GM12873 (cell line): Measurements from ENCODE around the gene BPIFB2.

Experiments used
- CTCF ChIP-seq: IDR thresholded peaks from 2 replicates; pipeline ENCODE4 v1.5.1; 2012; ENCODE audit warnings: low read depth, mild to moderate bottlenecking, moderate library complexity, low read length, control low read depth; ENCODE audit not compliant: insufficient read depth; ENCODE audit errors: missing control alignments

BPIFB2 gene

DNA sequence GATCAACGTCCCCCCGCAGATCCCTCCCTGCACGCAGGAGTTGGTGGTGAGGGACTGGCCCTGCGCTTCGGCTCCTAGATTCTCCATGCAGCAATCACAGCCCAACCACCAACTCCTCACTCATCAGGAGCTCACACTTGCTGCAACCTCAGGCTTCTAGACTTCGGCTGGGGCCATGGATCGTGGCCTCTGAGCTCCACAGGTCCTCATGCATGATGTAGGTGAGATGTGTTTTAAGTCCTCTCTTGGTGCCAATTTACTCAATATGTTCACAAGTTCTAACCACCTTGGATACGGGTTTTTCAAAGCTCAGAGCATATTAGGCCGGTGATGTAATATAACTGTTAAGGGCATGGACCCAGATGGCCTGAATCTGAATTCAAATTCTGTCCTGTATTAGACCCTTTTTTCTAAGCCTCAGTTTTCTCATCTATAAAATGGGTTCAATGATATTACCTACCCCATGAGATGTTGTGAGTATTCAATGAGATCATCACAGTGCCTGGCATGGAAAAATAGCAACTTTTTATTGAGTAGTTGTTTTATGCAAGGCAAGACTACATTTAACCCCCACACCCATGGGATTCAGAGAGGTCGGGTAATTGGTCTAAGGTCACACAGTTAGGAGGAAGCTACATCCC is 34.3 kb upstream of the BPIFB2 start:
- TF ChIP-seq CTCF, result no peak

- TF ChIP-seq CTCF, result no peak
These were observed 31.5 kb upstream of the BPIFB2 start for GRCh38 chr20:32975698-32976674.

- TF ChIP-seq CTCF, result no peak
These were observed 30.8 kb upstream of the BPIFB2 start for GRCh38 chr20:32976746-32977145.

DNA sequence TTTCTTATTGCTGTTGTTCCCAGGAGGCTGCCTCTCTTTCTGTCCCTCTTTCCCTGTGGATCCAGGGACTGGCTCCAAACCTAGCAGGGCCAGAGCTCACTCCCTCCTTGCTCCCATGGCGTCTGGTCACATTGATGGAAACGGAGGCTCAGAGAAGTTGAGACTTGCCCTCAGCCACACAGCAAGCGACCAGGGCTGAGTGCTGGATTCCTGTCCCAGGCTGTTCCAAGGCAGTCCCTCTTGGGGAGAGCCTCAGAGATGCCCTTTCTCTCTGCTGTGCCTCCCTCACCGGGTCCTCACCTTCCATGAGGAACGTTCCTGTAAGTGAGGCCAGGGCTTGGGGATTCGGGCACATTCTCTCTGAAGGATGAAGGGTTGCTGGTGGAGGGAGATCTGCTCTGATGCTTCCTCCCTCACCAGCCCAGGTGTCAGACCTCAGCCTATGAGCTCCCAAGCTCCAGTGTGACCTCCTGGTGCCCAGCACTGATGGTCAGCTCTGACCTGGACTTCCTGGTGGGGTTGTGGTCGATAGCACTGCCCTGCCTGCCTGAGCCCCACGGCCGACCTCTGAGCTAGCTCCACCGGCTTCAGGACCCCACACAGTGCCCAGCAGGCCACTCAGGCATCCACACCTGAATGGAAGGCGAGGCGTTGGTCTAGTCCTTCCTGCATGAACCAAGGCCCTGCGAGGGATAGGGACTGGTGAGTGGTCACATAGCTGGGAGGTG is 30.1 kb upstream of the BPIFB2 start:
- no peak for TF ChIP-seq CTCF

GRCh38 chr20:32978009-32978335 is 29.5 kb upstream of the BPIFB2 start:
- no peak for TF ChIP-seq CTCF

GRCh38 chr20:32979201-32979998 is 28.1 kb upstream of the BPIFB2 start:
- no peak for TF ChIP-seq CTCF
